ENCODE results near the gene KLHL25.
"Not testable (repeated sequence)": the region's sequence is repeated elsewhere in the genome, so short reads cannot be mapped to it uniquely, and the experiment has no call there.

The KLHL25 gene

GRCh38 chr15:85802617-85803016 is 7.9 kb upstream of the KLHL25 start:
- ATAC-seq: not testable (repeated sequence)

- ATAC-seq: no peak
Observed at GRCh38 chr15:85800478-85801123, 5.9 kb upstream of the KLHL25 start.

- ATAC-seq: not testable (repeated sequence)
Observed at GRCh38 chr15:85796371-85796770, 1.6 kb upstream of the KLHL25 start.

GRCh38 chr15:85795337-85796305 is 896 bp upstream of the KLHL25 start:
- ATAC-seq: no peak

GRCh38 chr15:85793641-85794597 is 806 bp downstream of the KLHL25 start:
- peak; percentile 27 to 47 for ATAC-seq

- peak in 1 of 2 donors; percentile 4 for ATAC-seq
Observed at GRCh38 chr15:85792912-85793590, 1.7 kb downstream of the KLHL25 start.

GRCh38 chr15:85792102-85792731 is 2.5 kb downstream of the KLHL25 start:
- no peak for ATAC-seq

- ATAC-seq: no peak
Observed at GRCh38 chr15:85789496-85789875, 5.2 kb downstream of the KLHL25 start.

GRCh38 chr15:85788771-85789495 is 5.8 kb downstream of the KLHL25 start:
- ATAC-seq: no peak

GRCh38 chr15:85786781-85787114 is 8.0 kb downstream of the KLHL25 start:
- no peak for ATAC-seq

- ATAC-seq: peak; percentile 29 to 59
Observed at GRCh38 chr15:85785887-85786780, 8.6 kb downstream of the KLHL25 start.

- no peak for ATAC-seq
Observed at GRCh38 chr15:85782064-85782463, 12.7 kb downstream of the KLHL25 start.

- no peak for ATAC-seq
Observed at GRCh38 chr15:85781099-85781498, 13.6 kb downstream of the KLHL25 start.

GRCh38 chr15:85780225-85780985 is 14.3 kb downstream of the KLHL25 start:
- no peak for ATAC-seq

GRCh38 chr15:85779249-85779648 is 15.5 kb downstream of the KLHL25 start:
- no peak for ATAC-seq

GRCh38 chr15:85778107-85778776 is 16.5 kb downstream of the KLHL25 start:
- ATAC-seq: no peak

GRCh38 chr15:85777250-85778106 is 17.2 kb downstream of the KLHL25 start:
- ATAC-seq: no peak

- ATAC-seq: no peak
Observed at GRCh38 chr15:85773970-85774369, 20.8 kb downstream of the KLHL25 start.
